ENCODE measurements around the gene CCDC24.

- no peak for TF ChIP-seq CTCF (IDR thresholded peaks at IDR 0.05)
- TF ChIP-seq POLR2A (IDR thresholded peaks at IDR 0.05; ENCODE audit: low read length): no peak
- TF ChIP-seq MAX (IDR thresholded peaks at IDR 0.05): no peak
- no peak for TF ChIP-seq NR3C1 (IDR thresholded peaks at IDR 0.05)
- TF ChIP-seq FOSL2 (IDR thresholded peaks at IDR 0.05): no peak
- TF ChIP-seq FOSL2 (CRISPR knock-in tag; IDR thresholded peaks at IDR 0.05): no peak
- TF ChIP-seq PHF8 (IDR thresholded peaks at IDR 0.05; ENCODE audit: borderline replicate concordance, low read depth): no peak
- TF ChIP-seq BHLHE40 (IDR thresholded peaks at IDR 0.05; ENCODE audit: low read depth, low read length): no peak
- no peak for TF ChIP-seq EHMT2 (IDR thresholded peaks at IDR 0.05; ENCODE audit: low read depth)
These were observed 30.4 kb downstream of the CCDC24 start for GRCh38 chr1:44021581-44022321.
